ENCODE data around the gene CARM1. TPM values are rescaled to one million over a fixed set of nuclear protein-coding genes. Genes with fewer than 3 reads are reported as not detected.
A peak's percentile ranks its signal among the peaks of the same experiment; 100 is the strongest.
"Not testable (repeated sequence)": the region's sequence is repeated elsewhere in the genome, so short reads cannot be mapped to it uniquely, and the experiment has no call there.

CARM1 gene
- total RNA-seq, 1 donor from 2014 or later: 89.3 TPM

DNA sequence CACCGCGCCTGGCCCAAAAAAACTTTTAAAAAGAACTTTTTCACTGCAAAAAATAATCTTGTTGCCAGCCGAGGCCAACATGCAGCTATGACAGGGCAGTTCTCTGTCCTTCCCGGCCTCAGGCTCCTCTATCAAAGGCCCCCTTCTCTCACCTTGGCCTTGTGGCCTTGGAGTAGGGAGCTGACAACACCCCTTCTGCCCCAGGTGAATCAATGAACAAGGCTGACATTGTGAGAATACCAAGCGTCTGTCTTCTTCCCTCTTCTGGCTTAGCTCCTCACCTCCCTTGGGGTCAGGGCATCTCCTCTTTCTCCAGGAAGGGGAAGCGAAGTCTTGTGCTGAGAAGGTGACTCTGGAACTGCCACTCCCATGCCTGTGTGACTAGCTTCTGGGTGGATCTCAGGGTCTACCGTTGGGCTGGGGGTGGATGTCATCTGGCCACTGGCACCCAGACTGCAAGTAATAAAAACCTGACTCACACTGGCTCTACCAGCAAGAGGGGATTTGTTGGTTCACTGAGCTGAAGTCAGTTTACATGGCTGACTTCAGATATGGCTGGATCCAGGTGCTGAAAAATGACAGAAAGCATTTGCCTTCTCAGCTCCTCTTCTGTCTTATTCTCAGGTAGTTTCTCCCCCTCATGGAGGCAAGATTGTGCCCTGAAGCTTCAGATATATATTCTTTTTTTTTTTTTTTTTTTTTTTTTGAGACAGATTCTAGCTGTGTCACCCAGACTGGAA is 16.8 kb upstream of the CARM1 start:
- DNase-seq (ENCODE audit: low spot score): no peak
- Mint-ChIP-seq H3K27me3 (ENCODE audit: low read depth) (no peaks in the 10 kb centered on the region), H3K27ac (no peak overlapping the region), H3K4me3 (ENCODE audit: low read depth) (no peak overlapping the region), H3K4me1 (ENCODE audit: low read depth) (no peaks in the 10 kb centered on the region), H3K36me3 (ENCODE audit: low read depth) (no peaks in the 10 kb centered on the region), H3K9me3 (no peaks in the 10 kb centered on the region)
- intact Hi-C loops (cut with micrococcal nuclease): no loop called here

- no peaks in the 10 kb centered on the region for H3K36me3 Mint-ChIP-seq (ENCODE audit: low read depth)
- no peak overlapping the region for H3K27ac Mint-ChIP-seq
- DNase-seq (ENCODE audit: low spot score): no peak
- no peaks in the 10 kb centered on the region for H3K4me1 Mint-ChIP-seq (ENCODE audit: low read depth)
- H3K27me3 Mint-ChIP-seq (ENCODE audit: low read depth): no peaks in the 10 kb centered on the region
- intact Hi-C loops (cut with micrococcal nuclease): no loop called here
- H3K9me3 Mint-ChIP-seq: no peaks in the 10 kb centered on the region
- no peak overlapping the region for H3K4me3 Mint-ChIP-seq (ENCODE audit: low read depth)
Measured at GRCh38 chr19:10855879-10856522, 15.4 kb upstream of the CARM1 start.

DNA sequence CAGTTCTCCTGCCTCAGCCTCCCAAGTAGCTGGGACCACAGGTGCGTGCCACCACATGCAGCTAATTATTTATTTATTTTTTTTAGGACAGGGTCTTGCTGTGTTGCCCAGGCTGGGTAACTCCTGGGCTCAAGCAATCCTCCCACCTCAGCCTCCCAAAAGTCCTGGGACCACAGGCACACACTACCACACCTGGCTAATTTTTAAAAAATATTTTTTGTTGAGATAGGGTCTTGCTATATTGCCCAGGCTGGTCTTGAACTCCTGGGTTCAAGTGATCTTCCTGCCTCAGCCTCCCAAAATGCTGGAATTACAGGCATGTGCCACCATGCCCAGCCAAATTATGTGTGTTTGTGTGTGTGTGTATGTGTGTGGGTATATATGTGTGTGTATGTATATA is 14.5 kb upstream of the CARM1 start:
- H3K27me3 Mint-ChIP-seq (ENCODE audit: low read depth); H3K27ac Mint-ChIP-seq; H3K4me3 Mint-ChIP-seq (ENCODE audit: low read depth); H3K36me3 Mint-ChIP-seq (ENCODE audit: low read depth); intact Hi-C loops (cut with micrococcal nuclease); H3K4me1 Mint-ChIP-seq (ENCODE audit: low read depth); H3K9me3 Mint-ChIP-seq; DNase-seq (ENCODE audit: low spot score): not testable (repeated sequence)

GRCh38 chr19:10858204-10858828 is 13.0 kb upstream of the CARM1 start:
- Mint-ChIP-seq H3K27ac (no peak overlapping the region), H3K4me3 (ENCODE audit: low read depth) (no peak overlapping the region), H3K4me1 (ENCODE audit: low read depth) (peaks cover 2% of the 10 kb centered on the region), H3K9me3 (no peaks in the 10 kb centered on the region), H3K36me3 (ENCODE audit: low read depth) (no peaks in the 10 kb centered on the region), H3K27me3 (ENCODE audit: low read depth) (no peaks in the 10 kb centered on the region)
- no peak for DNase-seq (ENCODE audit: low spot score)
- intact Hi-C loops (cut with micrococcal nuclease): no loop called here

DNA sequence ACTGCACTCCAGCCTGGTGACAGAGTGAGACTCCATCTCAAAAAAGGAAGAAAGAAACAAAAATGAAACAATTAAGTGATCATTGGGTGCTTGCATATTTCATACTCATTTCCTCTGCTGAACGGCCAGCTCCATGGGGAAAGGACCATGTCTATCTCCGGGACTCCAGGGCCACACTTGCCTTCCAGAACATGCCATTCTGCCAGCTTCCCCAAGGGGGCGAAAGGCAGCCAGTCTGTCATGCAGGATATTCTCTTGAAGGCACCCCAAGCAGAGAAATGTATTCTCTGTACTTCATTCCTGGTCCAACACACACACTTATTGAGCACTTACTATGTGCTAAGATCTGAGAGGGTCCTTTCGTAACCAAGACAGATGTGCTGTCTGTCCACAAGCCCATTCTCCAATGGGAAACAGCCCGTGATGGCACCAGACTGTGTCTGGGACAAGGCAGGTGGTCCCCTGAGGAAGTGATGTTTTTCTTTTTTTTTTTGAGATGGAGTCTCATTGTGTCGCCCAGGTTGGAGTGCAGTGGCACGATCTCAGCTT is 10.2 kb upstream of the CARM1 start:
- Mint-ChIP-seq H3K4me1 (ENCODE audit: low read depth) (peaks cover 9% of the 10 kb centered on the region), H3K9me3 (no peaks in the 10 kb centered on the region), H3K36me3 (ENCODE audit: low read depth) (no peaks in the 10 kb centered on the region), H3K27ac (no peak overlapping the region), H3K4me3 (ENCODE audit: low read depth) (no peak overlapping the region), H3K27me3 (ENCODE audit: low read depth) (no peaks in the 10 kb centered on the region)
- DNase-seq (ENCODE audit: low spot score): no peak
- intact Hi-C loops (cut with micrococcal nuclease): no loop called here

- intact Hi-C loops (cut with micrococcal nuclease): no loop called here
- peaks cover 9% of the 10 kb centered on the region for H3K4me1 Mint-ChIP-seq (ENCODE audit: low read depth)
Measured at GRCh38 chr19:10862561-10863106, 8.7 kb upstream of the CARM1 start.

DNA sequence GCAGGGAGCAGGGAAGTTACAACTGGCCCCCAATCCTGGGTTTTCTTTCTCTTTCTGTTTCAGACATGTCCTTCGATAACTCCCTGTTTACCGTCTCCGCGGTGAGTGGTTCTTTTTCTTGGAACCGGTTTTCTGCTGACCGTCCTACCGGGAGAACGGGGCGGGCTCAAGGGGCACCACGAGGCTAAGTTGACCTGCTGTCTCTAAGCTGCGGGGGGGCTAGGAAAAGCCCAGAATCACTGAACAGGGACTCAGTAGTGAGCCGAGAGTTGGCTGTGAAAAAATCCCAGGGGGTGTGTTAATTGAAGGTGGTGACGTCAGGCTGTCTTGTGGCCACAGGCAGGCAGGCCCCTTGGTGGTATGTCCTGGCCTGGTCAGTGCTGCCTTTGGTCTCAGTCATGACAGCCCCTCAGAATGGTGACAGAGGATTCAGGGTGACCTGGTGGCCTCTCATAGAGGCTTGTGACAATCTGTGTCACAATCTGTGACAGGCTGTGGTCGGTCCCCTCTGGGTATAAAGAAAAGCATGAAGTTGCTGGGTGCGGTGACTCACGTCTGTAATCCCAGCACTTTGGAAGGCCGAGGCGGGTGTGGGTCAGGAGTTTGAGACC is 8.1 kb upstream of the CARM1 start:
- peaks cover 14% of the 10 kb centered on the region for H3K4me1 Mint-ChIP-seq (ENCODE audit: low read depth)
- no peak for DNase-seq (ENCODE audit: low spot score)
- intact Hi-C loops (cut with micrococcal nuclease): no loop called here
- H3K27me3 Mint-ChIP-seq (ENCODE audit: low read depth): no peaks in the 10 kb centered on the region
- H3K36me3 Mint-ChIP-seq (ENCODE audit: low read depth): no peaks in the 10 kb centered on the region
- no peaks in the 10 kb centered on the region for H3K9me3 Mint-ChIP-seq
- H3K27ac Mint-ChIP-seq: peak overlapping the region; percentile 28
- no peak overlapping the region for H3K4me3 Mint-ChIP-seq (ENCODE audit: low read depth)

More at GRCh38 chr19:10862561-10863106, 8.7 kb upstream of the CARM1 start:
- Mint-ChIP-seq H3K4me3 (ENCODE audit: low read depth) (no peak overlapping the region), H3K27me3 (ENCODE audit: low read depth) (no peaks in the 10 kb centered on the region), H3K9me3 (no peaks in the 10 kb centered on the region), H3K36me3 (ENCODE audit: low read depth) (no peaks in the 10 kb centered on the region), H3K27ac (no peak overlapping the region)
- no peak for DNase-seq (ENCODE audit: low spot score)

DNA sequence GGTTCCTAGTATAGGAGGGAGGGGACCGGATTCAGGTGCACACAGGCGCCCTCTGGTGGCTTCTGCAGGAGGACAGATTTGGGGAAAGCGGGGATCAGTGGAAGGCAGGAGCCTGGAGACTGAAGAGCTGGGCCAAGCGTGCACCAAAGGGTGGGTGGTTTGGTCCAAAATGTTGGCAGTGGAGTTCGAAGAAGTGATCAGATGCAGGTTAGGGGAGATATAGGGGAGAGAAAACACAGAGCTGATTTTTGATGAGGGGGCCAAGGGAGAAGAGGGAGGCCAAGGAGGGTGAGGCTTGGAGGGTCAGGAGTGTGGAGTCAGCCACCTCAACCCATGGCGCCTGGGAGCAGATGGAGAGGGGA is 6.8 kb upstream of the CARM1 start:
- H3K27me3 Mint-ChIP-seq (ENCODE audit: low read depth): no peaks in the 10 kb centered on the region
- H3K4me3 Mint-ChIP-seq (ENCODE audit: low read depth): no peak overlapping the region
- no peaks in the 10 kb centered on the region for H3K36me3 Mint-ChIP-seq (ENCODE audit: low read depth)
- H3K27ac Mint-ChIP-seq: peak overlapping the region; percentile 60
- no peaks in the 10 kb centered on the region for H3K9me3 Mint-ChIP-seq
- H3K4me1 Mint-ChIP-seq (ENCODE audit: low read depth): peaks cover 17% of the 10 kb centered on the region
- intact Hi-C loops (cut with micrococcal nuclease): loop anchor here (1.0 kb wide), 1 partner anchor 147 kb away; no protein-coding TSS in a partner anchor
- peak; percentile 75 for DNase-seq (ENCODE audit: low spot score)

GRCh38 chr19:10866495-10866894 is 4.9 kb upstream of the CARM1 start:
- intact Hi-C loops (cut with micrococcal nuclease): no loop called here
- H3K4me3 Mint-ChIP-seq (ENCODE audit: low read depth): no peak overlapping the region
- DNase-seq (ENCODE audit: low spot score): no peak
- H3K4me1 Mint-ChIP-seq (ENCODE audit: low read depth): peaks cover 24% of the 10 kb centered on the region
- no peaks in the 10 kb centered on the region for H3K36me3 Mint-ChIP-seq (ENCODE audit: low read depth)
- H3K27ac Mint-ChIP-seq: no peak overlapping the region
- no peaks in the 10 kb centered on the region for H3K27me3 Mint-ChIP-seq (ENCODE audit: low read depth)
- H3K9me3 Mint-ChIP-seq: no peaks in the 10 kb centered on the region

GRCh38 chr19:10868872-10869547 is 2.3 kb upstream of the CARM1 start:
- peak overlapping the region; percentile 12 for H3K27ac Mint-ChIP-seq
- H3K9me3 Mint-ChIP-seq: no peaks in the 10 kb centered on the region
- peak overlapping the region; percentile 33 for H3K4me3 Mint-ChIP-seq (ENCODE audit: low read depth)
- H3K4me1 Mint-ChIP-seq (ENCODE audit: low read depth): peaks cover 26% of the 10 kb centered on the region
- no peak for DNase-seq (ENCODE audit: low spot score)
- intact Hi-C loops (cut with micrococcal nuclease): no loop called here
- no peaks in the 10 kb centered on the region for H3K27me3 Mint-ChIP-seq (ENCODE audit: low read depth)
- H3K36me3 Mint-ChIP-seq (ENCODE audit: low read depth): peaks cover 10% of the 10 kb centered on the region

- Mint-ChIP-seq H3K4me1 (ENCODE audit: low read depth) (peaks cover 21% of the 10 kb centered on the region), H3K4me3 (ENCODE audit: low read depth) (peak overlapping the region; percentile 81), H3K36me3 (ENCODE audit: low read depth) (peaks cover 11% of the 10 kb centered on the region), H3K27ac (peak overlapping the region; percentile 59)
- H3K9me3 Mint-ChIP-seq; DNase-seq (ENCODE audit: low spot score); H3K27me3 Mint-ChIP-seq (ENCODE audit: low read depth): not testable (repeated sequence)
- intact Hi-C loops (cut with micrococcal nuclease): loop anchor here (2.0 kb wide), 1 partner anchor 59 kb away; the partner anchor contains the start of genes TIMM29 and YIPF2
Measured at GRCh38 chr19:10869872-10870311, 1.5 kb upstream of the CARM1 start.

DNA sequence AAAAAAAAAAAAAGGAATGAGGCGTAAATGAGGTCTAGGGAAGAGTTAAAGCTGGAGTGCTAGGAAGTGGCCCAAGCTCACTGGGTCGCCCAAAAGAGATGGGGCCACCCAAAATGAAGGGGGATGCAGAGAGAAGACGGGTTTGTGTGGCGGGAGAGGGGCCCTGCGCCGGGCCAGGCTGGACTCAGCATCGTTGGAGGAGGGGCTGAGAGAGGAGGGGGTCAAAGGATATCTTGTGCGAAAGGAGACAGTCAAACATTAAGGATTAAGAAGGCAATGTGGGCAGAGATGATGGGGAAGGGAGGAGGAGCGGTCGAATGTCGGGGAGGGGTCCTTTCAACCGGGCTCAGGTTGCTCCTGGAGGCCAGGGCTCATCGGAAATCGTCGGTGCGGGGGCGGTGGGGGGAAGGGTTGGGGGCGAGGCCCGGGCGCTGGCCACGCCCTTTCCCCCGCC is 825 bp upstream of the CARM1 start:
- Mint-ChIP-seq H3K27ac (peak overlapping the region; percentile 95), H3K4me3 (ENCODE audit: low read depth) (peak overlapping the region; percentile 81), H3K4me1 (ENCODE audit: low read depth) (peaks cover 21% of the 10 kb centered on the region), H3K27me3 (ENCODE audit: low read depth) (no peaks in the 10 kb centered on the region), H3K9me3 (no peaks in the 10 kb centered on the region), H3K36me3 (ENCODE audit: low read depth) (peaks cover 11% of the 10 kb centered on the region)
- intact Hi-C loops (cut with micrococcal nuclease): loop anchor here (2.0 kb wide), 1 partner anchor 58 kb away; the partner anchor contains the start of genes TIMM29 and YIPF2
- no peak for DNase-seq (ENCODE audit: low spot score)
